Testis (tissue), 2 donors: ENCODE measurements around the gene TCN2.

Experiments
- POLR2A ChIP-seq: fragments of 450-650 bp; IDR thresholded peaks from one replicate; pipeline ENCODE4 v1.6.1; 2017; ENCODE audit warnings: antibody characterized with exemption, mild to moderate bottlenecking, moderate library complexity
- TF ChIP-seq, protein P1 (sequence below), 3 experiments: fragments of 450-650 bp in 2 of 3; fragments of 200-600 bp in 1 of 3; sonication (generic) in 1 of 3; IDR thresholded peaks; one replicate each; pipeline ENCODE4 v1.5.1; 2016 to 2019; ENCODE audit warnings: antibody characterized with exemption in 3 of 3, mild to moderate bottlenecking in 2 of 3, moderate library complexity in 1 of 3

DNA sequence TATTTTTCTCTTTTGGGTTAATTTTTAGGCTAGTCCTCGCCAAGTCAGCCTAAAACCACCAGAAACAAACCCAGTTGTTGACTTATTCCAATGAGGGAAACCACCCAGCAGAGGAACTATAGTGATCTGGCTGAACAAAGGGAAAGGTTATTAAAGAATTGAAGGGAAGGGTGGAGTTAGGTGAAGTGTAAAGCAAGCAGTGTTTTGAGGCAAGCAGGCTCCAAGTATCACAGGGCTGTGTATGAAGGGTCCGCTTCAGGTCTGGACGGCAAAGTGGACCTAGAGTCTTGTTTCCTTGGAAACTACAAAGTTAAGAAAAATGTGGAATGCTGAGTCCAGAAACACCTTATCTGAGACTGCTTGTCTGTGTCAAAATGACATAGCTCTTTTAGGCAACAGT is 3.2 kb upstream of the TCN2 start:
- TF ChIP-seq, protein P1, sequence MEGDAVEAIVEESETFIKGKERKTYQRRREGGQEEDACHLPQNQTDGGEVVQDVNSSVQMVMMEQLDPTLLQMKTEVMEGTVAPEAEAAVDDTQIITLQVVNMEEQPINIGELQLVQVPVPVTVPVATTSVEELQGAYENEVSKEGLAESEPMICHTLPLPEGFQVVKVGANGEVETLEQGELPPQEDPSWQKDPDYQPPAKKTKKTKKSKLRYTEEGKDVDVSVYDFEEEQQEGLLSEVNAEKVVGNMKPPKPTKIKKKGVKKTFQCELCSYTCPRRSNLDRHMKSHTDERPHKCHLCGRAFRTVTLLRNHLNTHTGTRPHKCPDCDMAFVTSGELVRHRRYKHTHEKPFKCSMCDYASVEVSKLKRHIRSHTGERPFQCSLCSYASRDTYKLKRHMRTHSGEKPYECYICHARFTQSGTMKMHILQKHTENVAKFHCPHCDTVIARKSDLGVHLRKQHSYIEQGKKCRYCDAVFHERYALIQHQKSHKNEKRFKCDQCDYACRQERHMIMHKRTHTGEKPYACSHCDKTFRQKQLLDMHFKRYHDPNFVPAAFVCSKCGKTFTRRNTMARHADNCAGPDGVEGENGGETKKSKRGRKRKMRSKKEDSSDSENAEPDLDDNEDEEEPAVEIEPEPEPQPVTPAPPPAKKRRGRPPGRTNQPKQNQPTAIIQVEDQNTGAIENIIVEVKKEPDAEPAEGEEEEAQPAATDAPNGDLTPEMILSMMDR (IDR thresholded peaks at IDR 0.05): no peak
- no peak for TF ChIP-seq POLR2A
